Right renal pelvis (tissue), 4 donors: ENCODE data around the gene CFL2. TPM values are rescaled to one million over a fixed set of nuclear protein-coding genes. Genes with fewer than 3 reads are reported as not detected.

ENCODE experiments used
- DNase-seq, 4 donors: peaks; one replicate each; pipeline ENCODE4 v3.0.0-alpha.2; 2013; ENCODE audit warnings: low read depth in 4 of 4, low spot score in 3 of 4, missing footprints in 1 of 4
- polyA plus RNA-seq, 4 donors: library from polyadenylated mRNA; unstranded; fragments of 120-200 nt; gene quantifications; one replicate each; pipeline ENCODE4 v1.2.1, GENCODE V29; 2013; ENCODE audit not compliant: insufficient read length in 4 of 4

CFL2 gene
- polyA plus RNA-seq, 4 donors: 61.1 to 82.4 (median 78.0) TPM

DNA sequence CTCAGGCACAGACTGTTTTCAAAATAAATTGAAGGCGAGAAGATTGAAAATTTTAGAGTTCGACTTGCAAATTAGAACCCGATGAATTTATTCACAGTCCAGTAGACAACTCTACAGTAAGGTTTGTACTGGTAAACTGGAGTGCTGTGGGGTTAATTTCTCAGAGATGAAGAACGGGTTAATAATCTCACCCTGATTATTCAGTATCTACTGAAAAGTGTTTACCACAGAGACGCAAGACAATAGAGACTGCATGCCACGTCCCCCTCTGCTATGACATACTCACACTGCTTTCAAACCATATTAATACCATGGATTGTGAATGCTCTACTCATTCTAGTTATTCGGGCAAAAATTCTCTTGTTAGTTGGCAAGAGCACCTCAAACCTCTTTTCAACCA, 36.1 kb downstream of the CFL2 start:
- DNase-seq: no peak

DNA sequence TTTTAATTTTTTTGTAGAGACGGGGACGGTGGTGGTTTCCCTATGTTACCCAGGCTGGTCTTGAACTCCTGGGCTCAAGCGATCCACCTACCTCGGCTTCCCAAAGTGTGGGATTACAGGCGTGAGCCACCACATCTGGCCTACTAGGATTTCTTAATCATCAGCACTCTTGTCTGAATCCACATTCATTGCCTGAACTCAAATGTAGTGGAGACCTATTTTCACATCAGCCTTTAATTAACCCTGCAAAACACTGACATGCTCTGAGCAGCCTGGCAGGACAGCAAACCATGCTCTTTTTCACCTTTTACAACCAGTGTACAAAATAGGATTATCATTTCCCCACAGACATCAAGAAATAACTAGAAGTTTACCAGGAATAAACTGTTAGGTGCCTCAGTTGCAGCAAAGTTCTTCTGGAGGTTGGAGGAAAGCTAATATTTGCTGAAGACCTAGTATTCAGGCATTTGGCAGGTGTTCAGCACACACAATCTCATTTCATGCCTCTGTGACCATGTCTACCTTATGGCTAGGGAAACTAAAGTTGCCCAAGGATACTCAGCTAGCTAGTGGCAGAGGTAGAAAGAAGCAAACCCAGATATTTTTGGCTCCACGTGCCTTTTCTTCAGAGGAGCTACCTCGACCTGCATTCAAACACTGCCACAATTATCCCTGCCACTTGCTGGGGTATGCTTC, 37.7 kb downstream of the CFL2 start:
- DNase-seq: no peak

DNA sequence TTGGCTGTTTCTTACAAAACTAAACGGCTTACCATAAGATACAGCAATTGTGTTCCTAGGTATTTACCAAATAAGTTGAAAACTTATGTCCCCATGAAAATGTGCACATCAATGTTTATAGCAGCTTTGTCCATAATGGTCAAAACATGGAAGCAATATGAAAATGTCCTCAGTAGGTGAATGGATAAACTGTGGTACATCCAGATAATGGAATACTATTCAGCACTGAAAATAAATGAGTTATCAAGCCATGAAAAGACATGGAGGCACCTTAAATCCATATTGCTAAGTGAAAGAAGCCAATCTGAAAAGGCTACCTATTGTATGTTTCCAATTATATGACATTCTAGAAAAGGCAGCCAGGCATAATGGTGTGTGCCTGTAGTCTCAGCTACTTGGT, 40.7 kb downstream of the CFL2 start:
- no peak for DNase-seq

DNA sequence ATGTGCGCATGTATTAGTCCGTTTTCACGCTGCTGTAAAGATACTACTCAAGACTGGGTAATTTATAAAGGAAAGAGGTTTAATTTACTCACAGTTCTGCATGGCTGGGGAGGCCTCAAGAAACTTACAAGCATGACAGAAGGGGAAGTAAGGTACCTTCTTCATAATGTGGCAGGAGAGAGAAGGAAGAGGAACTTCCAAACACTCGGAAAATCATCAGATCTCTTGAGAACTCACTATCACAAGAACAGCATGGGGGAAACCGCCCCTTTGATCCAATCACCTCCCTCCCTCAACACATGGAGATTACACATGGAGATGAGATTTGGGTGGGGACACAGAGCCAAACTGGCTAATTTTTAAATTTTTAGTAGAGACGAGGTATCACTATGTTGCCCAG, 42.7 kb downstream of the CFL2 start:
- no peak for DNase-seq

DNA sequence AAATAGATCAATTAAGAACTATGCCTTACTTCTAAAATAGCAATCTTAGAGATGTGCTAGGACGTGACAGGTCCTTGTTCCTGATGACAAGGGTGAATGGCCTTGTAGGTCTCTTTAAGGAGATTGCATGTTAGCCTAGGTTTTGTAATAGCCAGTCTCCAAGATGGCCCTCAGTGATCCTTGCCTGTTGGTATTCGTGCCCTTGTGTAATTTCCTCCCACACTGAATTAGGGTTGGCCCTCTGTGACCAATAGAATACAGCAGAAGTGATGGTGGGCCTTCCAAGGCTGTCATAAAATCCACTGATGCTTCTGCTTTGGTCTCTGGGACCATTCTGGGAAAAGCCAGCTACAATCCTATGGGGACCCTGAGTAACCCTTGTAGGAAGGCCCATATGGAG, 46.3 kb downstream of the CFL2 start:
- DNase-seq: no peak

DNA sequence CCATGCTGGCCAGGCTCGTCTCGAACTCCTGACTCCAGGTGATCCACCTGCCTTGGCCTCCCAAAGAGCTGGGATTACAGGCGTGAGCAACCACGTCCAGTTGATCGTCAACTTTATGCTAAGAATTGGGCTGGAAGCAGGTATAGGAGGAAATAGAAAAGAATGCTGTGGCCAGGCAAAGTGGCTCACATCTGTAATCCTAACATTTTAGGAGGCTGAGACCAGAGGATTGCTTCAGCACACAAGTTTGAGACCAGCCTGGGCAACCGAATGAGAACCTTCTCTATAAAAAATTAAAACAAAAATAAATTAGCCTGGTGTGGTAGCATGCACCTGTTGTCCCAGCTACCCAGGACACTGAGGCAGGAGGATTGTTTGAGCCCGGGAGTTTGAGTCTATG, 47.4 kb downstream of the CFL2 start:
- no peak for DNase-seq

DNA sequence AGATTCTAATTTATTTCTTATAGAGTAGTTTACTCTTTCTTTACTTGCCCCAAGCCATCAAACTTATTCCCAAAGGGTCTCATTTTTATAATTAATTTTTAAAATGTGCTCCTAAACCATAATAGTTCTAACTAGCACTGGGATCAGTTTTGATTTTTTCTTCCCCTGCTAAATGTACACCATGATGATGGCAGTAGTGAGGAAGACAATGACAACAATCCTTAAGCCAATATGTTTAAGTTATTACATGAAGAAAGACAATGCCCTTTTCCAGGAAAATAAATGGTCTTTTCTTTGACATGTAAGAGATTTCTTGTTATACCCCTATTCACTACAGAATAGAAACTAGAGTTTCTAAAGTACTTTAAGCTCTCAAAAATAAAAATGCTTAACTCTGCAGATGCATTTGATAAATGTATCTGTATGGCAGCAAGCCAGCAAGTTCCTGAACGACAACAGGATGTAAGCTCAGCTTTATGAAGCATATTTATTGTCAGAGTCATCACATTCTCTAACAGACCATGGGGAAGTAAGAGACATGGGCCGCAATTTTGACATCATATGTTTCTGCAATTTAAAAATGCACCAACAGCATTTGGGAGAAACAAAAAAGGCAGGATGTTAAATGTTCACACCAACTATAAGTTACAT, 48.5 kb downstream of the CFL2 start:
- peak in 3 of 4 donors; percentile 16 to 45 (median 23) for DNase-seq

DNA sequence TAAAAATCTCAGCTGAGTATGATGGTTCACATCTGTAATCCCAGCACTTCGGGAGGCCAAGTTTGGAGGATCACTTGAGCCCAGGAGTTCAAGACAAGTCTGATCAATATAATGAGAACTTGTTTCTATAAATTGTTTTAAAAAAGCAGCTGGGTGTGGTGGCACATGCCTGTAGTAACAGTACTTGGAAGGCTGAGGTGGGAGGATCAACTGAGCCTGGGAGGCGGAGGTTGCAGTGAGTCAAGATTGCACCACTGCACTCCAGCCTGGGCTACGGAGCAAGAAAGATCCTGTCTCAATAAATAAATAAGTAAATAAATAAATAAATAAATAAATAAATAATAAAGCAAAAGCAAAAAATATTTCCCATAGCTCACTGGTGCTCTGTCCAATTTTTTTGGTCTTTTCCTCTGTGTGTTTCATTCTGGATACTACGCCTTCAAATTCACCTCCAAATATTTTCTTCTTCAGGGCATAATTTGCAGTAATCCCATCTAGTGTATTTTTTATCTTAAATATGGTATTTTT, 51.8 kb downstream of the CFL2 start:
- DNase-seq: no peak

DNA sequence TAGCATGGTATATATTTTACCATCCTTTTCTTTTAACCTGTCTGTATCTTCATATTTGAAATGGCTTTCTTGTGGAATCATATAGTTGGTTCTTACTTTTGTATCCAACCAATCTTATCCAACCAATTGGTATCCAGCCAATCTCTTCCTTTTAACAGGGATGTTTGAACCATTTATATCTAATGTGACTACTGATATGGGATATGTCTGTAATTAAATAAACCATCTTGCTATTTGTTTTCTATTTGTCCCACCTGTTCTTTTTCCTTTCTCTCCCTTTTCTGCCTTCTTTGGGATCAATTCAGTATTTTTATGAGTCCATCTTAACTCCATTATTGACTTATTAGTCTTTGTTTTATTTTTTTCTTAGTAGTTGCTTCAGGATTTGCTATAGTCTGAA, 53.6 kb downstream of the CFL2 start:
- DNase-seq: no peak

Other genes starting within 250 kb of the CFL2 start
- gene EAPP, start 174.9 kb downstream of the CFL2 start, polyA plus RNA-seq: 10 to 100 TPM; 62.4 to 80.5 (median 78.1) TPM
- gene SNX6, start 84.4 kb downstream of the CFL2 start, polyA plus RNA-seq: 100 to 1,000 TPM; 112 to 134 (median 125) TPM
- 10 to 100 TPM; 23.8 to 33.4 (median 24.8) TPM for gene BAZ1A, start 160.8 kb upstream of the CFL2 start, polyA plus RNA-seq